ENCODE data around the gene SFRP2.

DNA sequence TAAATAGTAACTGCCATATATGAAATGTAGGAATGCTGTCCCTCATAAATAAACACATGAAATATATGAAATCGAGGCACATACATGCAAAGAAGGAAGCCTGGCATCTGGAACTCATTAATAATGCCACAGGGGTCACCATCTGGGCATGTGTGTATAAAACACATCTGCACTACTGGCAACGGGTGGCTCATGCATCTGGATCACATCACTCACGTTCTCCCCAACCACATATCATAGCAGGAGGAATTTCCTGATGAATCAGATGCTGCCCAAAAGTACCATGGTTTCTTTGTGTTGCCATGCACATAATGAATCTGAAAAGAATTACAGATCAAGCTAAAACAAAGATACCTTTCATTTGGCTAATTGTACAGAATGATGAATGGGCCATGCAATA is 57.6 kb downstream of the SFRP2 start:
- TF ChIP-seq, protein P1, sequence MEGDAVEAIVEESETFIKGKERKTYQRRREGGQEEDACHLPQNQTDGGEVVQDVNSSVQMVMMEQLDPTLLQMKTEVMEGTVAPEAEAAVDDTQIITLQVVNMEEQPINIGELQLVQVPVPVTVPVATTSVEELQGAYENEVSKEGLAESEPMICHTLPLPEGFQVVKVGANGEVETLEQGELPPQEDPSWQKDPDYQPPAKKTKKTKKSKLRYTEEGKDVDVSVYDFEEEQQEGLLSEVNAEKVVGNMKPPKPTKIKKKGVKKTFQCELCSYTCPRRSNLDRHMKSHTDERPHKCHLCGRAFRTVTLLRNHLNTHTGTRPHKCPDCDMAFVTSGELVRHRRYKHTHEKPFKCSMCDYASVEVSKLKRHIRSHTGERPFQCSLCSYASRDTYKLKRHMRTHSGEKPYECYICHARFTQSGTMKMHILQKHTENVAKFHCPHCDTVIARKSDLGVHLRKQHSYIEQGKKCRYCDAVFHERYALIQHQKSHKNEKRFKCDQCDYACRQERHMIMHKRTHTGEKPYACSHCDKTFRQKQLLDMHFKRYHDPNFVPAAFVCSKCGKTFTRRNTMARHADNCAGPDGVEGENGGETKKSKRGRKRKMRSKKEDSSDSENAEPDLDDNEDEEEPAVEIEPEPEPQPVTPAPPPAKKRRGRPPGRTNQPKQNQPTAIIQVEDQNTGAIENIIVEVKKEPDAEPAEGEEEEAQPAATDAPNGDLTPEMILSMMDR (IDR thresholded peaks at IDR 0.05; ENCODE audit: borderline replicate concordance, extremely low read depth, low read length, poor library complexity, severe bottlenecking) = no peak
- no peak for TF ChIP-seq EZH2 (IDR thresholded peaks at IDR 0.05; ENCODE audit: borderline replicate concordance, low read depth, low read length, severe bottlenecking)
